Choroid plexus epithelial cell (primary cell): ENCODE data around the gene MYL3.

ENCODE experiments used
- DNase-seq: peaks from one replicate; pipeline ENCODE4 v3.0.0-alpha.2; 2010; ENCODE audit warnings: low read depth
- H3K4me3 ChIP-seq: 2 replicates; pipeline ENCODE4 v1.5.1; 2011; ENCODE audit warnings: low read depth, mild to moderate bottlenecking, control low read depth, low read length, moderate library complexity
- CTCF ChIP-seq: conservative IDR thresholded peaks from 2 replicates; pipeline ENCODE4 v1.5.1; 2011; ENCODE audit warnings: low read depth, mild to moderate bottlenecking, control low read depth, inconsistent platforms, low read length, moderate library complexity

The MYL3 gene

GRCh38 chr3:46890132-46890531, 26.9 kb upstream of the MYL3 start:
- no peak for DNase-seq
- no peak for TF ChIP-seq CTCF
- no peak overlapping the region for H3K4me3 ChIP-seq

GRCh38 chr3:46889381-46890110, 26.3 kb upstream of the MYL3 start:
- TF ChIP-seq CTCF: no peak
- no peak for DNase-seq
- H3K4me3 ChIP-seq: no peak overlapping the region

GRCh38 chr3:46888705-46889104, 25.5 kb upstream of the MYL3 start:
- DNase-seq: no peak
- no peak overlapping the region for H3K4me3 ChIP-seq
- TF ChIP-seq CTCF: no peak

- H3K4me3 ChIP-seq: no peak overlapping the region
- TF ChIP-seq CTCF: no peak
- DNase-seq: no peak
These were observed 24.8 kb upstream of the MYL3 start for GRCh38 chr3:46887980-46888494.

- no peak overlapping the region for H3K4me3 ChIP-seq
- TF ChIP-seq CTCF: no peak
- no peak for DNase-seq
These were observed 22.4 kb upstream of the MYL3 start for GRCh38 chr3:46885612-46886011.

- DNase-seq: no peak
- H3K4me3 ChIP-seq: no peak overlapping the region
- TF ChIP-seq CTCF: no peak
These were observed 21.7 kb upstream of the MYL3 start for GRCh38 chr3:46884929-46885328.

GRCh38 chr3:46884427-46884826, 21.2 kb upstream of the MYL3 start:
- DNase-seq: no peak
- H3K4me3 ChIP-seq: no peak overlapping the region
- TF ChIP-seq CTCF: no peak
